Medulla oblongata (tissue), 1 donor: ENCODE data around the gene DISC1.
"Not testable (repeated sequence)": the region's sequence is repeated elsewhere in the genome, so short reads cannot be mapped to it uniquely, and the experiment has no call there.

Source experiments
- DNase-seq: peaks from one replicate; pipeline ENCODE4 v3.0.0-alpha.2; 2015; ENCODE audit errors: extremely low spot score

DISC1 gene

GRCh38 chr1:231626535-231626950 lies at the start of gene DISC1:
Gene DISC1, plus strand, starts transcription at chr1:231626790. Its CDS starts 78 bp downstream, at chr1:231626868.
- peak; percentile 91 for DNase-seq

GRCh38 chr1:231576804-231577718 lies 49.5 kb upstream of the DISC1 start:
- DNase-seq = no peak

GRCh38 chr1:231580874-231581273 lies 45.7 kb upstream of the DISC1 start:
- no peak for DNase-seq

- DNase-seq = no peak
Measured at GRCh38 chr1:231581859-231582258, 44.7 kb upstream of the DISC1 start.

GRCh38 chr1:231583376-231583775 lies 43.2 kb upstream of the DISC1 start:
- DNase-seq = no peak

- no peak for DNase-seq
Measured at GRCh38 chr1:231584117-231584516, 42.5 kb upstream of the DISC1 start.

- DNase-seq = no peak
Measured at GRCh38 chr1:231584921-231585320, 41.7 kb upstream of the DISC1 start.

GRCh38 chr1:231590453-231591198 lies 36.0 kb upstream of the DISC1 start:
- DNase-seq = peak; percentile 81

GRCh38 chr1:231591466-231591865 lies 35.1 kb upstream of the DISC1 start:
- no peak for DNase-seq

GRCh38 chr1:231592809-231593208 lies 33.8 kb upstream of the DISC1 start:
- DNase-seq = no peak

- DNase-seq = not testable (repeated sequence)
Measured at GRCh38 chr1:231593264-231593663, 33.3 kb upstream of the DISC1 start.

- no peak for DNase-seq
Measured at GRCh38 chr1:231594123-231594522, 32.5 kb upstream of the DISC1 start.

- no peak for DNase-seq
Measured at GRCh38 chr1:231594749-231595148, 31.8 kb upstream of the DISC1 start.

GRCh38 chr1:231596337-231596791 lies 30.2 kb upstream of the DISC1 start:
- no peak for DNase-seq

GRCh38 chr1:231597971-231598370 lies 28.6 kb upstream of the DISC1 start:
- no peak for DNase-seq

GRCh38 chr1:231600458-231600976 lies 26.1 kb upstream of the DISC1 start:
- no peak for DNase-seq

- no peak for DNase-seq
Measured at GRCh38 chr1:231601824-231602672, 24.5 kb upstream of the DISC1 start.

- no peak for DNase-seq
Measured at GRCh38 chr1:231602673-231602984, 24.0 kb upstream of the DISC1 start.

- peak; percentile 86 for DNase-seq
Measured at GRCh38 chr1:231603598-231604275, 22.9 kb upstream of the DISC1 start.

- DNase-seq = no peak
Measured at GRCh38 chr1:231604276-231604621, 22.3 kb upstream of the DISC1 start.
